HUES48 (cell line): ENCODE data around the gene SPRTN.
A peak's percentile ranks its signal among the peaks of the same experiment; 100 is the strongest.

Experiments
- H3K27ac ChIP-seq: one replicate; pipeline ENCODE4 v1.7.0; 2013; ENCODE audit warnings: low read depth, low read length, inconsistent platforms
- H3K27me3 ChIP-seq: 2 replicates; pipeline ENCODE4 v1.6.1; 2013; ENCODE audit warnings: mild to moderate bottlenecking, low read length; ENCODE audit not compliant: control insufficient read depth, insufficient read depth
- H3K36me3 ChIP-seq: 2 replicates; pipeline ENCODE4 v1.6.1; 2013; ENCODE audit warnings: low read length; ENCODE audit not compliant: control insufficient read depth, insufficient read depth
- H3K4me1 ChIP-seq: 2 replicates; pipeline ENCODE4 v1.6.1; 2013; ENCODE audit warnings: mild to moderate bottlenecking, low read length; ENCODE audit not compliant: control insufficient read depth, insufficient read depth
- H3K4me3 ChIP-seq: 2 replicates; pipeline ENCODE4 v1.5.1; 2013; ENCODE audit warnings: mild to moderate bottlenecking, low read depth, low read length
- H3K9ac ChIP-seq: 2 replicates; pipeline ENCODE4 v1.6.1; 2013; ENCODE audit warnings: mild to moderate bottlenecking, low read depth, low read length, moderate library complexity
- H3K9me3 ChIP-seq: 2 replicates; pipeline ENCODE4 v1.6.1; 2013; ENCODE audit warnings: low read length; ENCODE audit not compliant: control insufficient read depth, insufficient read depth

SPRTN gene

DNA sequence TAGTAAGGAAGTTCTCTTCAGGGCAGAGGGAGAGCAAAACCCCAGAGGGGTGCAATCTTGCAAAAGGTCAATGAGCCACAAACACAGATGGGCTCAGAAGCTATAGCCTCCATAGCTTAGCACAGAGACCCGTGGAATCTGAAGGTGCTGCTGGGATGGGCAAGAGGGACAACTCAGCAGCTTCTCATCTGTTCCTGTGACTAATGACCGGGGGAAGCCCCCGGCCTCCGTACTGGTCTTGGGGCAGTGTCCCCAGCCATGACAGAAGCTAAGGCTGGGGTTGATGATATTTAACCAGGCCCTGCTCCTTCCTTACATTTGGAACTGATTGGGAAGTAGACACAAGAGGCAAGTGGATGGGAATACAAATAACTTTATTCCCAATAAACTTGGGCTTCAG, 19.5 kb upstream of the SPRTN start:
- no peaks in the 10 kb centered on the region for H3K4me1 ChIP-seq
- H3K27ac ChIP-seq = no peak overlapping the region
- H3K4me3 ChIP-seq = no peak overlapping the region

GRCh38 chr1:231319080-231319479, 19.0 kb upstream of the SPRTN start:
- no peaks in the 10 kb centered on the region for H3K36me3 ChIP-seq
- no peak overlapping the region for H3K4me3 ChIP-seq
- H3K9me3 ChIP-seq = no peaks in the 10 kb centered on the region
- no peak overlapping the region for H3K9ac ChIP-seq
- no peaks in the 10 kb centered on the region for H3K4me1 ChIP-seq
- no peaks in the 10 kb centered on the region for H3K27me3 ChIP-seq
- H3K27ac ChIP-seq = no peak overlapping the region

More for the DNA sequence above, 19.5 kb upstream of the SPRTN start:
- H3K9me3 ChIP-seq = no peaks in the 10 kb centered on the region
- no peaks in the 10 kb centered on the region for H3K36me3 ChIP-seq
- no peak overlapping the region for H3K9ac ChIP-seq
- no peaks in the 10 kb centered on the region for H3K27me3 ChIP-seq

- H3K9ac ChIP-seq = no peak overlapping the region
- no peak overlapping the region for H3K4me3 ChIP-seq
- H3K9me3 ChIP-seq = no peaks in the 10 kb centered on the region
- H3K27ac ChIP-seq = no peak overlapping the region
- no peaks in the 10 kb centered on the region for H3K4me1 ChIP-seq
- H3K36me3 ChIP-seq = no peaks in the 10 kb centered on the region
- no peaks in the 10 kb centered on the region for H3K27me3 ChIP-seq
These were observed 15.1 kb upstream of the SPRTN start for GRCh38 chr1:231322880-231323530.

DNA sequence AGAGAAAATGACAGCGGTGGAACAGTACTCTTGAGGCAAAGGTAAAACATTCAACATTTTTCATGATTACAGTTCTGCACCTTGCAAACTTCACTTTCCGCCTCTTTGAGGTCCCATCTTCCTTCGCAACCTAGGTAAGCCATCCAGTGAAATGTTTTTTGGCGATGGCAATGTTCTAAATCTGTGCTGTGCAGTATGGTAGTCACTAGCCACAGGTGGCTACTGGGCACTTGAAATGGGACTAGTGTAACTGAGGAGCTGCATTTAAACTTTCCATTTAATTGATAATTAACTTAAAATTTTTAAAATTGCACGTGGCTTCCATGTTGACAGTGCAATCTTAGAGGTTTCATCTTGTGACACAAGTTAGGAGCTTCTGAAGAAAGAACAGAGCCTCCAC, 13.4 kb upstream of the SPRTN start:
- no peaks in the 10 kb centered on the region for H3K36me3 ChIP-seq
- H3K9me3 ChIP-seq = no peaks in the 10 kb centered on the region
- no peaks in the 10 kb centered on the region for H3K27me3 ChIP-seq
- H3K9ac ChIP-seq = no peak overlapping the region
- no peaks in the 10 kb centered on the region for H3K4me1 ChIP-seq
- no peak overlapping the region for H3K4me3 ChIP-seq
- H3K27ac ChIP-seq = no peak overlapping the region

DNA sequence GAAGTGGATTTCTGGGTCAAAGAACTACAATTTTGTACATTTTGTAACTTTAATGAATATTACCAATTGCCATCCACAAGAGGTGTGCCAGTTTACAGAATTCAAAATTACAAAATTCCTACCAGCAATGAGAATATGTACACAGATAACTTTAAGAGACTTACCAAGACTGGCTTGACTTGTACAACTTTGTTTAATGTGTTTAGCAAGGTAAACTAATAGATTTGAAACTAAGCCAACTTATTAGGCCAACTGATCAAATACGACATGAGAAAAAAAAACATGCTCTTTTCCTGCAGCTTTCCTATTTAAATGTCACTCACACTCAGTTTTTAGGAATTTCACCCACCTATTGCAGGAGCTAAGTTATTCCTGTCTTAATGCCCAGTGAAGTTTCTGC, 11.8 kb upstream of the SPRTN start:
- H3K9ac ChIP-seq = no peak overlapping the region
- no peaks in the 10 kb centered on the region for H3K9me3 ChIP-seq
- H3K27me3 ChIP-seq = no peaks in the 10 kb centered on the region
- no peaks in the 10 kb centered on the region for H3K4me1 ChIP-seq
- H3K27ac ChIP-seq = no peak overlapping the region
- H3K4me3 ChIP-seq = no peak overlapping the region
- H3K36me3 ChIP-seq = no peaks in the 10 kb centered on the region

GRCh38 chr1:231327617-231328016, 10.5 kb upstream of the SPRTN start:
- H3K9ac ChIP-seq = no peak overlapping the region
- H3K4me3 ChIP-seq = no peak overlapping the region
- no peaks in the 10 kb centered on the region for H3K27me3 ChIP-seq
- no peaks in the 10 kb centered on the region for H3K4me1 ChIP-seq
- H3K9me3 ChIP-seq = no peaks in the 10 kb centered on the region
- H3K36me3 ChIP-seq = no peaks in the 10 kb centered on the region
- H3K27ac ChIP-seq = no peak overlapping the region

DNA sequence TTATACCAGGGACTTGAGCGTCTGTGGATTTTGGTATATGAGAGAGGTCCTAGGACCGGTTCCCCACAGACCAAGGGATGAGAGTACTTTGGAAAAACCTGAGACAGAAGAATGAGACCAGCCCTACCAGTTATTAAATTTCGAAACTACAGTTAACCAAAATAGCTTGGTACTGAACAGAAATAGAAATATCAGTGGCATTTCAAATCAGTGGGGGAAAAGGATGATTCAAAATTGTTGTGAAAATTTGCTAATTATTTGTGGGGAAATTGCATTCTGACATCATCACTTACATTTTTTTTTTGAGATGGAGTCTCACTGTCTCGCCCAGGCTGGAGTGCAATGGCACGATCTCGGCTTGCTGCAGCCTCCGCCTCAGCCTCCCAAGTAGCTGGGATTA, 8.6 kb upstream of the SPRTN start:
- no peaks in the 10 kb centered on the region for H3K36me3 ChIP-seq
- no peaks in the 10 kb centered on the region for H3K9me3 ChIP-seq
- H3K4me3 ChIP-seq = no peak overlapping the region
- H3K9ac ChIP-seq = no peak overlapping the region
- no peaks in the 10 kb centered on the region for H3K27me3 ChIP-seq
- H3K27ac ChIP-seq = no peak overlapping the region
- H3K4me1 ChIP-seq = peaks cover 15% of the 10 kb centered on the region

GRCh38 chr1:231332761-231333160, 5.3 kb upstream of the SPRTN start:
- Histone ChIP-seq H3K9ac (no peak overlapping the region), H3K4me3 (peak overlapping the region; percentile 50; the same call in 1 of the 2 replicates)

DNA sequence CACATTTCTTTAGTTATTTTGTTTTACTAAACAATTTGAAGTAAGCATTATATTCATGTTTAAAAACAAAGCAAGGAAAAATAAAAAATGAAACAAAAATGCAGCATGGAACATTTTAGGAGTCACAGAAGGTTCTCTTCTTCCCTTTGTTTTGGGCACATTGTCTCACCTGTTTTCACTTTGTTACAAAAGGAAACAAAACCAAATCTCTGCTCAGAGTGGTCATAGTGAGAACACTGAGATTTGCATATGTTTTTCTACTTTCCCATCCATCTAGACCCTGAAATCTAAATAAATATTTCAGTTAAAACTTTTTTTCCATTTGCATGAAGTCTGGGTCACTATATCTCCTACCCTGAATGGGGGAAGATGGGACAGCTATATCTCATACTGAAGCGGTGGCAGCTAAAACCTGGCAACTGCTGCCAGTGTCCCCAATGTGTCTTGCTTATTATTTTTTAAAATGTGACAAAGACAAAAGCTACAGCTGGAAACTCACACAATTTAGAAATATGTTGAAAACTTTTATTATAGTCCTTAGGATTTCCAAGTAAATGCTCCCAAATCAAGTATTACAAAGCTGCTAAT, 3.9 kb upstream of the SPRTN start:
- H3K9me3 ChIP-seq = no peaks in the 10 kb centered on the region
- no peak overlapping the region for H3K9ac ChIP-seq
- H3K27ac ChIP-seq = no peak overlapping the region
- peaks cover 26% of the 10 kb centered on the region for H3K4me1 ChIP-seq
- no peaks in the 10 kb centered on the region for H3K27me3 ChIP-seq
- H3K4me3 ChIP-seq = peak overlapping the region; percentile 50
- no peaks in the 10 kb centered on the region for H3K36me3 ChIP-seq

More at GRCh38 chr1:231332761-231333160, 5.3 kb upstream of the SPRTN start:
- Histone ChIP-seq H3K27ac (no peak overlapping the region), H3K27me3 (no peaks in the 10 kb centered on the region), H3K36me3 (no peaks in the 10 kb centered on the region), H3K4me1 (peaks cover 26% of the 10 kb centered on the region), H3K9me3 (no peaks in the 10 kb centered on the region)

DNA sequence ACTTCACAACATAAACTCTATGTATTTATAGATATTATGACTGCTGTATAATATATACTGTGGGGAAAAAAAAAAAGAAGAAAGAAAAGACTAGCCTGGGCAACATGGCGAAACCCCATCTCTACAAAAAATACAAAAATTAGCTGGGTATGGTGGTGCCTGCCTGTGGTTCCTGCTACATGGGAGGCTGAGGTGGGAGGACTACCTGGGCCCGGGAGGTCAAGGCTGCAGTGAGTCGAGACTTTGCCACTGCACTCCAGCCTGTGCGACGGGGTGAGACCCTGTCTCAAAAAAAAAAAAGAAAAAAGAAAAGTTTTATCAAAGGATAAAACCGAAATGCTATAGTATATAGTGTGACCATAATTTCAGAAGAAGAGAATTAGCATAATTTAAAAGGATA, 3.1 kb upstream of the SPRTN start:
- Histone ChIP-seq H3K27me3 (no peaks in the 10 kb centered on the region), H3K4me1 (peaks cover 29% of the 10 kb centered on the region), H3K27ac (no peak overlapping the region), H3K9ac (no peak overlapping the region), H3K4me3 (peak overlapping the region; percentile 50), H3K9me3 (no peaks in the 10 kb centered on the region), H3K36me3 (no peaks in the 10 kb centered on the region)

- Histone ChIP-seq H3K27ac (no peak overlapping the region), H3K9ac (no peak overlapping the region), H3K4me3 (peak overlapping the region; percentile 84), H3K9me3 (no peaks in the 10 kb centered on the region), H3K27me3 (no peaks in the 10 kb centered on the region), H3K36me3 (peaks cover 3% of the 10 kb centered on the region), H3K4me1 (peaks cover 29% of the 10 kb centered on the region)
These were observed 2.2 kb upstream of the SPRTN start for GRCh38 chr1:231335663-231336602.
